ENCODE data around the gene CA6.
"Not testable (repeated sequence)": the region's sequence is repeated elsewhere in the genome, so short reads cannot be mapped to it uniquely, and the experiment has no call there.

The CA6 gene

GRCh38 chr1:8969937-8970336 lies 24.3 kb downstream of the CA6 start:
- DNase-seq (ENCODE audit: low read depth): no peak

GRCh38 chr1:8970870-8971337 lies 25.2 kb downstream of the CA6 start:
- DNase-seq (ENCODE audit: low read depth): no peak

DNA sequence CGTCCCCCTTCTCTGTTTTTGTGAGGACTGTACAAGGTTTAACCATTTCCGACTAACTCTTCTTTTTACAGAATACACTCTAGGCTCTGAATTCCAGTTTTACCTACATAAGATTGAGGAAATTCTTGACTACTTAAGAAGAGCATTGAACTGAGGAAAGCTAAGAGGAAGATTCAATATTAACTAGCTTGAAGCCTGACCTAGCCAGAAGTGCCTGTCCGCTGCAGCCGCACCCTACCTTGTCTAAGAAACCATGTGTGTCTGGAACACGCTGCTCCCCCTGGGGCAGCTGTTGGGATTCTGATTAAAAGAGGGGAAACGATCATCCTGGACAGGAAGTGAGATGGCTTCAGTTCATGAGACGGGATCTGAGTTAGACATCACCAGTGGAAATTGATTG lies 28.9 kb downstream of the CA6 start:
- no peak for DNase-seq (ENCODE audit: low read depth)

- DNase-seq (ENCODE audit: low read depth): no peak
Measured at GRCh38 chr1:8976338-8976737, 30.7 kb downstream of the CA6 start.

DNA sequence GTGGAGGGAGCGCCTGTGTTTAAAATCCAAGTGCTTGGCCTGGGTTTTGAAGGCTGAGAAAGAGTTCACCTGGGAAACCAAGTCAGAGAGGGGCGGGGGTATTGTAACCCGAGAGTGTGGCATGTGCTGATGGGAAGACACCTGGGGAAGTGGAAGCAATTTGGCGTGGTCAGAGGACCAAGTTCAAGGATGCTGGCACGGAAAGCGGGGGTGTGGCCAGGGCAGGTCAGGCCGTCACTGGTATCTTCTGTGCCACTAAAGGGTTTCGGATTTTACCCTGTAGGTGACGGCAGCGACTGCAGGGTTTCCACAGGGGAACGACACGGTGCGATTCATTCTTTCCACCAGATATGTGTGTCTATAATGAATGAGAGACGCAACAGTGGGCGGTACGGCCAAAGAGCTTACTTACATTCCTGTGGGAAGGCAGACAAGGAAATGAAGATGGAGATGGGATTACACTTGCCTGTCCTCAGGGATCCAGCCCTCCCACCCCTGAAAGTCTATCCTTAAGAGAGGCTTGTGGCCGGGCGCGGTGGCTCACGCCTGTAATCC lies 31.3 kb downstream of the CA6 start:
- no peak for DNase-seq (ENCODE audit: low read depth)

DNA sequence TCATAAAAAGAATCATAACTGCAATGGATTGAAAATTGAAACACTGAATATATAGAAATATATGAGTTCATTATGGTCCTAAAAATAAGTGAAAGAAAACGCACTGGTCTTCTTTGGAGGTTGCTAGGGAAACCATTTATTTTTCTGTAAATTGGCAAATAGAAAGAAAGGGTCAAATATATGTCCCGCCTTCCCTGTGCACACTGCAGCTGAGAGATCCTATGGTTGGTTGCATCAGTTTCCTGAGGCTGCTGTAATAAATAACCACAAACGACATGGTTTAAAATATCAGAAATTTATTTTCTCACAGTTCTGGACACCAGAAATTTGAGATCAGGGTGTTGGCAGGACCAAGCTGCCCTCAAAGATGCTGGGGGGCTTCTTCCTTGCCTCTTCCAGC lies 35.0 kb downstream of the CA6 start:
- no peak for DNase-seq (ENCODE audit: low read depth)

DNA sequence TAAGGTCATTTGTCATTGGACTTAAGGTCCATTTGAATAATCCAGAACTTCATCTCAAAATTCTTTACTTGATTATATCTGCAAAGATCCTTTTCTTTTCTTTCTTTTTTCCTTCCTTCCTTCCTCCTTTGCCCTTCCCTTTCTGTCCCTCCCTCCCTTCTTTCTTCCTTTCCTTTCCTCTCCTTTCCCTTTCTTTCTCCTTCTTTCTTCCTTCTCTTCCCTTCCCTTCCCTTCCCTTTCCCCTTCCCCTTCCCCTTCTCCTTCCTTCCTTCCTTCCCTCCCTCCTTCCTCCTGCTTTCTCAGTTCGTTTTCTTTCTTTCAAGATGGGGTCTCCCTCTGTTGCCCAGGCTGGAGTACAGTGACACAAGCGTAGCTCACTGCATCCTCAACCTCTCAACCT lies 35.5 kb downstream of the CA6 start:
- DNase-seq (ENCODE audit: low read depth): no peak

GRCh38 chr1:8984203-8984602 lies 38.5 kb downstream of the CA6 start:
- no peak for DNase-seq (ENCODE audit: low read depth)

- no peak for DNase-seq (ENCODE audit: low read depth)
Measured at GRCh38 chr1:8984990-8985389, 39.3 kb downstream of the CA6 start.

DNA sequence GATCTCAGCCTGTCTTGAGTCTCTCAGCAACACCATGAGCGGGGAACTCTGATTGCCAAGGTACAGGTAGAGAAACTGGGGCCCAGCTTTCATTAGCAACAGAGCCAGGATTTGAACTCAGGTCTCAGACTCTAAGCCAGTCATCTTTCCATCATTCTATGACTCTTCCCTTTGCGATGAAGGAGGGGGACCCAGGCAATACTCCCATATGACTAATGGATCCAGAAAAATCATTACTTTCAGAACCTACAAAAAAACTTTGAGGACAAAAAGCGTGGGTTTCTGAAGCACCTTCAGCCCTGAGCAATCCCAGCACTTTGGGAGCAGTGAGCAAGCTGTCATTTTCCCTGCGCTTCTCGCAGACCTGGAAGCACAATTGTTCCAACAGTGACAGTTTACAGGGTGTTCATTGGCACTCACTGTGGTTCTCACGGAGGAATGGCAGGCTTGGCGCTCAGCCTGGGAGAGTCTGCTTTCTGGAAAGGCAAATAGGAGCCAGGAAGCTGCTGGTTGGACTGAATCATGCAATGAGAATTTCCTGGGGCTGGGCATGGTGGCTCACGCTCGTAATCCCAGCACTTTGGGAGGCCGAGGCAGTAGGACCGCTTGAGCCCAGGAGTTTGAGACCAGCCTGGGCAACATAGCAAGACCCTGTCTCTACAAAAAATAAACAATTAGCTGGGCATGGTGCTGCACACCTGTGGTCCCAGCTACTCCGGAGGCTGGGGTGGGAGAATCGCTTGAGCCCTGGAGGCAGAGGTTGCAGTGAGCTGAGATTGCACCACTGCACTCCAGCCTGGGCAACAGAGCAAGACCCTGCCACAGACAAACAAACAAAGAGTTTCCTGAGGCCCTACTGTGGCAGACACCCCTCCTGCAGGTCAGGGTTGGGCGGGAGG lies 40.5 kb downstream of the CA6 start:
- DNase-seq (ENCODE audit: low read depth): peak; percentile 73

- no peak for DNase-seq (ENCODE audit: low read depth)
Measured at GRCh38 chr1:8986814-8987190, 41.1 kb downstream of the CA6 start.

- DNase-seq (ENCODE audit: low read depth): no peak
Measured at GRCh38 chr1:8987881-8988617, 42.4 kb downstream of the CA6 start.

DNA sequence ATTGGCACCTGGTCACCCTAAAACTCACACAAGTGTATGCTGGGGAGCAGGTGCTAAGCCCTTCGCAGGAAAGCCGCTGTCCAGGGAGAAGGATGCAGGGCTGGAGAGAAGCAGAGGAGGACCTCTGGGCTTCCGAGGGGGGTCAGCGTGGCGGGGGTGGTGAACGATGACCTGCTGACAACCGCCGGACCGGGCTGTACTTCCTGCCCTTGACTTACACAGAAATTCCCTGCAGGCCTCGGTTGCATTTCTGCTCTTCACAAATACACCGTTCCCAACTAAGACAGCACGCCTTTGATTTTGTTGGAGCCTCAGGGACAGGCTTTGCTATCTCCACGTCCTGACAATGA lies 42.9 kb downstream of the CA6 start:
- no peak for DNase-seq (ENCODE audit: low read depth)

DNA sequence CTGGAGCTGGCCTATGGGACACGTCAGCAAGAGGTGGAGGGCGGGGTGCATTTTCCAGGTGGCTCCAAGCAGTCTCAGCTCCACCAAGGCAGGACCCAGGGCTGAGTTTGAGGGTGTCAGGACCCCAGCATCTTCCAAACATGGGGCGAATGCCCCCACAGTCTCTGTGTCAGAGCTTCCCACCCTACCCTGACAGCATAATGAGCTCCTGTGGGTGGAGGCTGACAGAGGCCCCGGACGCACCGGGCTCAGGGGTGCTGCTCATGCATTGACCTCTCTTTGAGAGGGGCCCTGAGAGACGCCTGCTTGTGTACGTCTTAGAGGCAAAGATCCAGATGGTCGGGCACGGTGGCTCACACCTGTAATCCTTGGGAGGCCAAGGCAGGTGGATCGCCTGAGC lies 43.4 kb downstream of the CA6 start:
- DNase-seq (ENCODE audit: low read depth): no peak

DNA sequence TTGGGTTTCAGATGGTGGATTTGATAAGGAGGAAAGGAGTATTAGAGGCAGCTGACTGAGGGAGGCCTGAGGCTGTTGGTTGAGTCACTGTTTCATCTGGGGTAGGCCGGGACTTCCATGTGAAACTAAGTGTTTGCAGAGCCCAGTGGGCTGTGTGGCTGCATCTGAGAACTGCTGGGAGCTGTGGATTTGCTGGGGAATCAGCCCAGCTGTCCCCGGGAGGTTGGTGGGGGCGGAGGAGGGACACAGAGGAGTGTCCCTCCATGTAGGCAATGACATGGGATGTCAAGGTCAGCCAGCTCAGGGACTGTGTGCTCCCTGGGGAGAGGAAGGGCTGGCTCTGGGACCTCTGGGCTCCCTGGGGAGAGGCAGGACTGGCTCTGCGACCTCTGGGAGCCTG lies 44.2 kb downstream of the CA6 start:
- no peak for DNase-seq (ENCODE audit: low read depth)

DNA sequence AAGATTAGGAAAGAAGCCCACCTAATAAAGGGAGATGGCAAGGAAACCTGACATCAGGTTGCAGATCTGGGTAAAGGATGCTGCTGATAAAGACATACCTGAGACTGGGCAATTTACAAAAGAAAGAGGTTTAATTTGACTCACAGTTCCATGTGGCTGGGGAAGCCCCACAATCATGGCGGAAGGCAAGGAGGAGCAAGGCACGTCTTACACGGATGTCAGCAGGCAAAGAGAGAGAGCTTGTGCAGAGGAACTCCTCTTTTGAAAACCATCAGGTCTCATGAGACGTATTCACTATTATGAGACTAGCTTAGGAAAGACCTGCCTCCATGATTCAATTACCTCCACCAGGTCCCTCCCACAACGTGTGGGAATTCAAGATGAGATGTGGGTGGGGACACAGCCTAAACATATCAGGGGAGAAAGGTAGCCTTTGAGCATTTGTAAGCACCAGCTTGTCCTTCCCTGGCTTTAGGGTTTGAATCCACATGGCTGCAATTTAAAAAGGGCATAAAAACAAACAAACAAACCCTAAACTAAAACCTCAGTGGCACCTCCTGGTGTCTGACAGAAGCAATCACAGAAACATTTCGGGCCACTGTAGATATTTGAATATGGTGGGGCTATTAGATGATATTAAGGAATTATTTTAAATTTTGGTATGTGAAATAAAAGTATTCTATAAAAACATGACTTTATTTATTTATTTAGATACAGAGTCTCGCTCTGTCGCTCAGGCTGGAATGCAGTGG lies 47.4 kb downstream of the CA6 start:
- DNase-seq (ENCODE audit: low read depth): no peak

DNA sequence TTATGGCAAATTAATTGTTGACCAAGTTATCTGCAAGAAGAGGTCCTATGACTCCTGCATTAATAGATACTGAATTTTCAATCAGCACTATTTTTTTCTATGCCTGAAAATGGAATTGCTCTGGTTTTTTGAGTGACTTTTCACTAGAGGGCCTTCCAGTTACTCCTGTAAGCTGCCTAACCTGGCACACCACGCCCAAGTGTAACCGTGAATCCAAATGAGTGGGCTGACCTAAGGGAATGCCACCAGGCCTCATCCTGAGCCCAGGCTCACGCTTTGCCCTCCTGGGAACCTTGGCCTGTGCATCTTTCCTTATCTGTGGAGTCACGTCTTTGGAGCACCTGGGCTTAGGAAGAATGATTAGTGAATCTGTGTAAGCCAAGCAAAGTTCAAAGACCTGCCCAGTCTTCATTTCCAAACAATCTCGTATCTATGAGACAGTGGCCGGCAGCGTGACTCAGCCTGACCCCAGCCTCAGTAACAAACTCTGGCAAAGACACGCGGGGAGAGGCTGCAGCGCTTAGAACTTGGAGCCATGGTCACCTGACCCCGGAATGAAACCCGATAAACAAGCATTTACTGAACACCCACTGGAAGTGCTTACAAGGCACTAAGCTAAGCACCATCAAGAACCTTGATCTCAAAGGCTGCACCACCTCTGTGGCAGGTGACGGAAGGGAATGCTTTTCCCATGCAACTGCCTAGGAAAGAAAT lies 48.5 kb downstream of the CA6 start:
- DNase-seq (ENCODE audit: low read depth): not testable (repeated sequence)

- not testable (repeated sequence) for DNase-seq (ENCODE audit: low read depth)
Measured at GRCh38 chr1:9001534-9002214, 56.0 kb downstream of the CA6 start.

- DNase-seq (ENCODE audit: low read depth): not testable (repeated sequence)
Measured at GRCh38 chr1:9002215-9002560, 56.5 kb downstream of the CA6 start.

- no peak for DNase-seq (ENCODE audit: low read depth)
Measured at GRCh38 chr1:9004031-9004699, 58.5 kb downstream of the CA6 start.
